ENCODE results near the gene CMTR2.

CMTR2 gene

GRCh38 chr16:71282943-71283342 lies 6.3 kb downstream of the CMTR2 start:
- TF ChIP-seq CTCF (IDR thresholded peaks at IDR 0.05; ENCODE audit: borderline replicate concordance, insufficient read depth, low read depth, low read length), result no peak
- no peak overlapping the region for H3K4me3 ChIP-seq (ENCODE audit: low read depth, low read length)

- H3K4me3 ChIP-seq (ENCODE audit: low read depth, low read length), result no peak overlapping the region
- TF ChIP-seq CTCF (IDR thresholded peaks at IDR 0.05; ENCODE audit: borderline replicate concordance, insufficient read depth, low read depth, low read length), result no peak
Observed at GRCh38 chr16:71276589-71277334, 12.4 kb downstream of the CMTR2 start.

- no peak overlapping the region for H3K4me3 ChIP-seq (ENCODE audit: low read depth, low read length)
- TF ChIP-seq CTCF (IDR thresholded peaks at IDR 0.05; ENCODE audit: borderline replicate concordance, insufficient read depth, low read depth, low read length), result no peak
Observed at GRCh38 chr16:71273384-71273783, 15.8 kb downstream of the CMTR2 start.

- no peak for TF ChIP-seq CTCF (IDR thresholded peaks at IDR 0.05; ENCODE audit: borderline replicate concordance, insufficient read depth, low read depth, low read length)
- no peak overlapping the region for H3K4me3 ChIP-seq (ENCODE audit: low read depth, low read length)
Observed at GRCh38 chr16:71264299-71264698, 24.9 kb downstream of the CMTR2 start.

GRCh38 chr16:71263582-71263981 lies 25.6 kb downstream of the CMTR2 start:
- no peak for TF ChIP-seq CTCF (IDR thresholded peaks at IDR 0.05; ENCODE audit: borderline replicate concordance, insufficient read depth, low read depth, low read length)
- H3K4me3 ChIP-seq (ENCODE audit: low read depth, low read length), result no peak overlapping the region

GRCh38 chr16:71262391-71262790 lies 26.8 kb downstream of the CMTR2 start:
- TF ChIP-seq CTCF (IDR thresholded peaks at IDR 0.05; ENCODE audit: borderline replicate concordance, insufficient read depth, low read depth, low read length), result no peak
- H3K4me3 ChIP-seq (ENCODE audit: low read depth, low read length), result no peak overlapping the region

- TF ChIP-seq CTCF (IDR thresholded peaks at IDR 0.05; ENCODE audit: borderline replicate concordance, insufficient read depth, low read depth, low read length), result no peak
- no peak overlapping the region for H3K4me3 ChIP-seq (ENCODE audit: low read depth, low read length)
Observed at GRCh38 chr16:71260995-71261394, 28.2 kb downstream of the CMTR2 start.

All from GM12875 (cell line).